K562 (cell line): ENCODE data around the gene NOSIP. TPM values are rescaled to one million over a fixed set of nuclear protein-coding genes. Genes with fewer than 3 reads are reported as not detected.

Experiments
- ATAC-seq: fragments of 200-7000 bp; cut with Tn5 transposase; 3 replicates; pipeline ENCODE4 v1.9.1; 2020; ENCODE audit warnings: moderate library complexity
- BruUV-seq: library from RNA; stranded (reverse); fragments of 400-500 nt; replicated peaks from 2 replicates; lab custom pipeline; 2021; lab: Mats Ljungman, UMichigan
- CTCF ChIA-PET: fragments of 300-600 bp; formaldehyde crosslinking; extraction: SDS; loops from one replicate; lab custom pipeline; 2021; ENCODE audit warnings: low intra/inter-chr PET ratio; lab: Yijun Ruan, JAX
- POLR2A ChIA-PET: fragments of 300-600, 350-650 bp; sonication (Branson Sonifier 250); formaldehyde crosslinking; extraction: SDS; loops from one replicate; lab custom pipeline; 2021; ENCODE audit warnings: antibody characterized with exemption, inconsistent platforms; lab: Yijun Ruan, JAX
- DNase-seq, 4 experiments: peaks; one replicate each; pipeline versions ENCODE4 v3.0.0 to v3.0.0-alpha.2; 2011 to 2018; ENCODE audit warnings: low spot score in 3 of 4, mixed read lengths in 3 of 4; ENCODE audit errors: extremely low read depth in 1 of 4
- FAIRE-seq: peaks from 2 replicates; lab custom pipeline; 2011; peaks lifted over from hg19 to GRCh38; lab: Jason Lieb, UNC
- H2AFZ ChIP-seq: 2 replicates; pipeline ENCODE4 v1.6.0; 2011; ENCODE audit warnings: low read depth, low read length, control low read depth, inconsistent platforms
- H3K27ac ChIP-seq: fragments of 200-600 bp; 3 replicates; pipeline ENCODE4 v1.8.0; 2011; ENCODE audit warnings: low read depth, mild to moderate bottlenecking, control low read depth, inconsistent platforms, low read length, moderate library complexity, mixed read lengths; ENCODE audit errors: extremely low read depth
- H3K27me3 ChIP-seq, 2 experiments: fragments of 300-600 bp in 1 of 2; 2 replicates in 1 of 2; 3 replicates in 1 of 2; pipeline versions ENCODE4 v1.6.0 to v1.8.0; 2011; ENCODE audit warnings: inconsistent platforms in 2 of 2, low read length in 2 of 2, mild to moderate bottlenecking in 1 of 2, mixed read lengths in 1 of 2, moderate library complexity in 1 of 2; ENCODE audit not compliant: control insufficient read depth in 2 of 2, insufficient read depth in 2 of 2
- H3K36me3 ChIP-seq: fragments of 300-600 bp; 3 replicates; pipeline ENCODE4 v1.8.0; 2011; ENCODE audit warnings: mild to moderate bottlenecking, low read length, inconsistent platforms; ENCODE audit not compliant: control insufficient read depth, insufficient read depth
- H3K4me1 ChIP-seq, 2 experiments: fragments of 200-600 bp in 1 of 2; replicated peaks in 1 of 2; 2 replicates in 1 of 2; 3 replicates in 1 of 2; pipeline versions ENCODE4 v1.5.1 to v1.8.0; 2011; ENCODE audit warnings: inconsistent platforms in 2 of 2, low read length in 2 of 2, mild to moderate bottlenecking in 1 of 2, mixed read lengths in 1 of 2, moderate library complexity in 1 of 2; ENCODE audit not compliant: control insufficient read depth in 2 of 2, insufficient read depth in 2 of 2
- H3K4me2 ChIP-seq: 2 replicates; pipeline ENCODE4 v1.6.1; 2011; ENCODE audit warnings: low read length, control low read depth, inconsistent platforms, mixed read lengths; ENCODE audit not compliant: insufficient read depth
- H3K4me3 ChIP-seq: fragments of 200-600 bp; sonication (generic), shearing (Covaris generic); 2 replicates; pipeline ENCODE4 v1.5.1; 2016; ENCODE audit warnings: control low read depth, inconsistent platforms
- H3K79me2 ChIP-seq: fragments of 200-600 bp; 3 replicates; pipeline ENCODE4 v1.8.0; 2011; ENCODE audit warnings: low read length, inconsistent platforms; ENCODE audit not compliant: control insufficient read depth, insufficient read depth
- H3K9ac ChIP-seq, 2 experiments: 2 replicates each; pipeline versions ENCODE4 v1.6.0 to v1.6.1; 2011; ENCODE audit warnings: low read depth in 2 of 2, low read length in 2 of 2, control low read depth in 1 of 2, inconsistent platforms in 1 of 2, mild to moderate bottlenecking in 1 of 2, mixed read lengths in 1 of 2; ENCODE audit not compliant: insufficient read depth in 1 of 2
- H3K9me1 ChIP-seq: one replicate; pipeline ENCODE4 v1.6.0; 2011; ENCODE audit warnings: inconsistent platforms, mild to moderate bottlenecking, low read length, moderate library complexity; ENCODE audit not compliant: control insufficient read depth, insufficient read depth
- H3K9me3 ChIP-seq: replicated peaks from 2 replicates; pipeline ENCODE4 v1.5.1; 2011; ENCODE audit warnings: low read depth, low read length, inconsistent platforms; ENCODE audit not compliant: control insufficient read depth, insufficient read depth
- H4K20me1 ChIP-seq: replicated peaks from 2 replicates; pipeline ENCODE4 v1.6.1; 2011; ENCODE audit warnings: low read length, inconsistent platforms, mixed read lengths; ENCODE audit not compliant: control insufficient read depth, insufficient read depth
- RBFOX2 ChIP-seq: fragments of 200-400 bp; formaldehyde crosslinking; IDR thresholded peaks from 2 replicates; pipeline ENCODE4 v1.6.1; 2017; ENCODE audit warnings: low read depth, mild to moderate bottlenecking, low read length, moderate library complexity
- WGBS: fragments of 100-300 bp; shearing (Covaris generic); methylation state at CpG from one replicate; pipeline ENCODE4 v1.1.6; 2016; ENCODE audit warnings: low coverage, mixed read lengths; ENCODE audit not compliant: insufficient coverage; ENCODE audit errors: missing lambda C conversion rate; 5-methylcytosine and 5-hydroxymethylcytosine counted together
- in situ Hi-C: fragments of 300-500 bp; cut with MboI; formaldehyde crosslinking; loops from 4 replicates; pipeline ENCODE4 v1.15.0; 2018; ENCODE audit warnings: inconsistent platforms, mixed read lengths
- intact Hi-C: fragments of 100-400 bp; cut with micrococcal nuclease; formaldehyde crosslinking; loops from 2 replicates; pipeline ENCODE4 v1.14.2; 2022
- polyA plus RNA-seq, 8 experiments: library from polyadenylated mRNA; depleted of rRNA in 4 of 8; stranded (reverse) in 5 of 8; unstranded in 3 of 8; fragments of >200 nt; fragmentation: Nextera tagmentation in 2 of 8; fragmentation: Illumina TruSeq in 1 of 8; extraction: Ambion mirVana in 2 of 8; extraction: Trizol in 1 of 8; gene quantifications; 2 replicates each; pipeline versions ENCODE4 v1.2.1 to v1.2.3, GENCODE V29; 2011 to 2014; ENCODE audit warnings: inconsistent platforms in 1 of 8, missing spikeins in 1 of 8
- total RNA-seq, 7 experiments: library from RNA; depleted of rRNA in 6 of 7; stranded (reverse); fragments of >200 nt in 6 of 7; fragmentation: Illumina TruSeq in 2 of 7; extraction: Trizol in 2 of 7; gene quantifications; 2 replicates each; pipeline versions ENCODE4 v1.2.1 to v1.2.3, GENCODE V29; 2011 to 2021; ENCODE audit warnings: low replicate concordance in 1 of 7
- TF ChIP-seq, protein P1 (sequence below): fragments of 250-450 bp; sonication (Bioruptor Pico); IDR thresholded peaks from 2 replicates; pipeline ENCODE4 v1.5.0; 2020; ENCODE audit warnings: mild to moderate bottlenecking

The NOSIP gene
- total and polyA plus RNA-seq, 9 of the 15 experiments (the other 6 are each of a cell fraction or from before 2014, with no cell fraction given) = 14.4 to 153 (median 79.9) TPM

DNA sequence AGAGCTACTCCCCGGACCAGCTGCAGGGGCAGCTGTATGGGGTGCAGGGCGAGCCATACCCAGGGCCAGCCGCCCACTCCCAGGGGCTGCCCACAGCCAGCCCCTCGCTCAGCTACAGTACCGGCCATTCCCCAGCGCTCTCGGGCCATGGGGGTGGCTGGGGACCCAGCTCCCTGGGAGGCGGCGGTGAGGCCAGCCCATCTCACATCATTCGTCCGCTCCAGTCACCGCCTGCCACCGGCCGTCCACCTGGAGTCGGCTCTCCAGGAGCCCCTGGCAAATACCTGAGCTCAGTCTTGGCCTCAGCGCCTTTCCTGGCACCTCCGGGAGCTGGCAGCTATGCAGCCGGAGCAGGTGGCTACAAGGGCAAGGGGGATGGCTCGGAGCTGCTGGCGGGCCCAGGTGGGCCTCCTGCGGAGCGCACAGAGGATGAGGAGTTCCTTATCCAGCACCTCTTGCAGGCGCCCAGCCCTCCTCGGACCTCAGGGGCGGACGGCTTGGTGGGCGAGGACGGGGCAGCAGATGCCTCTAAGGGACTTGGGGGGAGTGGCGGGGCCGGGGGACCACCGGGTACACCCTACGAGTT, 15.6 kb upstream of the NOSIP start:
- Histone ChIP-seq H3K4me2 (no peak overlapping the region), H3K9me3 (no peaks in the 10 kb centered on the region), H3K4me3 (no peak overlapping the region), H3K9me1 (peaks cover 3% of the 10 kb centered on the region), H2AFZ (no peak overlapping the region), H3K27me3 (no peaks in the 10 kb centered on the region), H3K79me2 (peaks cover 38% of the 10 kb centered on the region), H3K36me3 (peaks cover 67% of the 10 kb centered on the region), H4K20me1 (peaks cover 6% of the 10 kb centered on the region; the same call in 1 of the 2 replicates), H3K27ac (no peak overlapping the region), H3K4me1 (peaks cover 7 to 49% of the 10 kb centered on the region in 2 experiments; a peak in 4 of 5 replicates), H3K9ac (no peak overlapping the region)
- ATAC-seq (no peak), FAIRE-seq (no peak), DNase-seq (no peak)
- POLR2A ChIA-PET = no interaction called here
- peak; percentile 12; the same call in 1 of the 2 replicates for TF ChIP-seq RBFOX2
- TF ChIP-seq, protein P1, sequence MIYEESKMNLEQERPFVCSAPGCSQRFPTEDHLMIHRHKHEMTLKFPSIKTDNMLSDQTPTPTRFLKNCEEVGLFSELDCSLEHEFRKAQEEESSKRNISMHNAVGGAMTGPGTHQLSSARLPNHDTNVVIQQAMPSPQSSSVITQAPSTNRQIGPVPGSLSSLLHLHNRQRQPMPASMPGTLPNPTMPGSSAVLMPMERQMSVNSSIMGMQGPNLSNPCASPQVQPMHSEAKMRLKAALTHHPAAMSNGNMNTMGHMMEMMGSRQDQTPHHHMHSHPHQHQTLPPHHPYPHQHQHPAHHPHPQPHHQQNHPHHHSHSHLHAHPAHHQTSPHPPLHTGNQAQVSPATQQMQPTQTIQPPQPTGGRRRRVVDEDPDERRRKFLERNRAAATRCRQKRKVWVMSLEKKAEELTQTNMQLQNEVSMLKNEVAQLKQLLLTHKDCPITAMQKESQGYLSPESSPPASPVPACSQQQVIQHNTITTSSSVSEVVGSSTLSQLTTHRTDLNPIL (CRISPR knock-in tag) = no peak
- BruUV-seq = no TSS peak
- intact Hi-C loops (no loop called here), in situ Hi-C loops (no loop called here)
- CTCF ChIA-PET = no interaction called here
- WGBS = 95% methylated on average over 19 of the region's 32 CpGs
